Activated CD4-positive, alpha-beta T cell treated with anti-CD3 and anti-CD28 coated beads for 36 hours (primary cell): ENCODE results near the gene MYLIP. TPM values are rescaled to one million over a fixed set of nuclear protein-coding genes. Genes with fewer than 3 reads are reported as not detected.

Experiments
- ATAC-seq: fragments of 200-7000 bp; cut with Tn5 transposase; one replicate; pipeline ENCODE4 v1.10.0; 2021; ENCODE audit warnings: mild to moderate bottlenecking, moderate library complexity
- CTCF ChIA-PET: fragments of 350-600 bp; sonication (Branson Sonifier 250); formaldehyde crosslinking; loops from one replicate; lab custom pipeline; 2021; ENCODE audit warnings: antibody characterized with exemption; lab: Charles Lee
- POLR2A ChIA-PET: fragments of 350-600 bp; sonication (Branson Sonifier 250); formaldehyde crosslinking; loops from one replicate; lab custom pipeline; 2021; ENCODE audit warnings: antibody characterized with exemption, inconsistent platforms; lab: Charles Lee
- DNase-seq: peaks from one replicate; pipeline ENCODE4 v3.0.0-alpha.2; 2020
- H3K27ac Mint-ChIP-seq: one replicate; pipeline ENCODE4 v1.8.0; 2021; ENCODE audit warnings: mixed read lengths
- H3K27me3 Mint-ChIP-seq: one replicate; pipeline ENCODE4 v1.8.0; 2021; ENCODE audit warnings: mixed read lengths
- H3K36me3 Mint-ChIP-seq: one replicate; pipeline ENCODE4 v1.8.0; 2021; ENCODE audit warnings: low read depth, mixed read lengths
- H3K4me1 Mint-ChIP-seq: one replicate; pipeline ENCODE4 v1.8.0; 2021; ENCODE audit warnings: mixed read lengths
- H3K4me3 Mint-ChIP-seq: one replicate; pipeline ENCODE4 v1.8.0; 2021; ENCODE audit warnings: mild to moderate bottlenecking, moderate library complexity, mixed read lengths
- H3K9me3 Mint-ChIP-seq: one replicate; pipeline ENCODE4 v1.8.0; 2021; ENCODE audit warnings: low read depth, mixed read lengths
- intact Hi-C, 2 experiments: fragments of 100-400 bp; cut with DNase I in 1 of 2; cut with micrococcal nuclease in 1 of 2; formaldehyde crosslinking; loops; one replicate each; pipeline versions ENCODE4 v1.14.2 to v1.15.1; 2022 to 2024; cut with DNase I, micrococcal nuclease
- total RNA-seq, 2 experiments: library from RNA; stranded (reverse); gene quantifications; one replicate each; pipeline ENCODE4 v1.2.3, GENCODE V29; 2021

The MYLIP gene
- total RNA-seq = 10 to 100 TPM in 1 of 2 experiments, 1 to 10 TPM in 1; 9.2 to 10.6 TPM

DNA sequence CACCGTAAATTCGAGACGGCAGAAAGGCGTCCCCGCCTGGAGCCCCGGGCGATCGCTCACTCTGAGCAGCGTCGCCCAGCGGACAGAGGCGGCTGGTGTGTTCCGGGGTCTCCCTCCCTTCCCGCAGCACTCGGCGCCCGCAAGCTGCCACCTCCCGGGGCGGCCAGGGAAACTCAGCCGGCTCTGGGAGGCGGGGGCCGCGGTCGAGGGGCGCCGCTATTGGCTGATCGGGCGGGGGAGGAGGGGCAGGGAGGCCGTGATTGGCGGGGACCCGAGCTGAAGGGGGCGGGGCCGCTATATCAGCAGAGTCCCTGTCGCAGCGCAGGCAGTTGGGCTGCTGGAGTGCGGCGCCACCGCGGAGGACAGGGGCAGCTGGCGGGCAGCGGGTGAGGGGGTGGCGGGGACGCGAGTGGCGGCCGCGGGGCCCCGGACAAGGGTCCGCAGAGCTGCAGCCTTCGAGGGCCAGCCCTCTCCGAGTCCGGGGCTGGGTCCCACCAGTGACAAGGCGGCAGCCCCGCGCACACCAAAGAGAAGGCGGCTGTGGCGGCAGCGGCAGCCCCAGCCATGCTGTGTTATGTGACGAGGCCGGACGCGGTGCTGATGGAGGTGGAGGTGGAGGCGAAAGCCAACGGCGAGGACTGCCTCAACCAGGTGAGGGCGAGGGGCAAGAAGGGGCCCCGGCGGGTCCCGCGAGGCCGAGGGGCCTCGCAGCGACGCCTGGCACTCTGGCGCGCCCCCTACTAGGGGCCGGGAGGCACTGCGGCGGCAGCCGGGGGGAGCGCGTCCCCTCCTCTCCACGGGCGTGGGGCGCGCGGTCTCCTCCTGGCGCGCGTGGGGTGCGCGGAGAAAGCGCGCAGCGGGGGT is at the start of gene MYLIP:
MYLIP (plus strand) TSS at position 328 of the 864 bp plus-strand sequence; CDS start at position 565, 237 bp downstream.
- H3K9me3 Mint-ChIP-seq = no peaks in the 10 kb centered on the region
- peaks cover 24% of the 10 kb centered on the region for H3K4me1 Mint-ChIP-seq
- ATAC-seq (peak; percentile 82), DNase-seq (peak; percentile 98)
- H3K4me3 Mint-ChIP-seq = peak within 1 kb of the TSS; percentile 90
- no peaks in the 10 kb centered on the region for H3K27me3 Mint-ChIP-seq
- peaks cover 22% of the 10 kb centered on the region for H3K36me3 Mint-ChIP-seq
- H3K27ac Mint-ChIP-seq = peak within 1 kb of the TSS; percentile 86
- CTCF ChIA-PET = interaction anchor here (0.6 to 1.4 kb wide), 16 partner anchors 9 to 461 kb away, joined by 3 to 9 read pairs (median 4); no protein-coding TSS in a partner anchor
- intact Hi-C loops = loop anchor here (1.0 to 5.0 kb wide), 10 partner anchors 8 to 1578 kb away; partner anchors contain the start of genes DTNBP1 (in 1 of the 2) and NUP153 (in 1 of the 2)
- POLR2A ChIA-PET = interaction anchor here (0.8 to 1.9 kb wide), 16 partner anchors 8 to 467 kb away, joined by 3 to 14 read pairs (median 4); no protein-coding TSS in a partner anchor

- Mint-ChIP-seq H3K36me3 (no peaks in the 10 kb centered on the region), H3K9me3 (no peaks in the 10 kb centered on the region), H3K27me3 (peaks cover 2% of the 10 kb centered on the region), H3K4me1 (no peaks in the 10 kb centered on the region), H3K4me3 (no peak overlapping the region), H3K27ac (no peak overlapping the region)
- DNase-seq = no peak
- ChIA-PET POLR2A (no interaction called here), CTCF (no interaction called here)
- no peak for ATAC-seq
- intact Hi-C loops = no loop called here
Measured at GRCh38 chr6:16079354-16079753, 49.5 kb upstream of the MYLIP start.

DNA sequence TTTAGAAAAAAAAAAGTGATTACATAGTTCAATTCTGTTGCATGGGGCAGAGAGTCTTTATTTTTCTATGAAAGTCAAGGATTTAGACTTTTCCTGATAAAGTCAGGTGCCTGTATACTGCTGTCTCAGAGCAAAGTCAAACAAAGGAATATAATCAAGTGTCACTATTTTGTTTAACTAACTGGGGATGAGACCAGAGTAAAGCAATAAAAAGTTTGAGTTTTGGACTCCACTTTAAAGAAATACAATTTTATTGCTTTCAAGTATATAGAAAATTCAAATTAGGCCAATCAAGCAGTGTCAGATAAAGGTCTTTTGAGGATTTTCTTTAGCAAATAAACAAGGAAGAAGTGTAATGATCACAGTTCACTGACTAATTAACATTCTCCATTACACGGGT is 48.7 kb upstream of the MYLIP start:
- Mint-ChIP-seq H3K4me1 (no peaks in the 10 kb centered on the region), H3K4me3 (no peak overlapping the region), H3K27me3 (peaks cover 2% of the 10 kb centered on the region), H3K36me3 (no peaks in the 10 kb centered on the region), H3K27ac (no peak overlapping the region), H3K9me3 (no peaks in the 10 kb centered on the region)
- DNase-seq = no peak
- CTCF ChIA-PET = no interaction called here
- POLR2A ChIA-PET = no interaction called here
- ATAC-seq = no peak
- intact Hi-C loops = no loop called here

GRCh38 chr6:16081326-16081725 is 47.6 kb upstream of the MYLIP start:
- no peak for ATAC-seq
- ChIA-PET CTCF (interaction anchor here (0.5 kb wide), 1 partner anchor 22 kb away, joined by 3 read pairs; no protein-coding TSS in a partner anchor), POLR2A (no interaction called here)
- intact Hi-C loops = no loop called here
- Mint-ChIP-seq H3K4me3 (no peak overlapping the region), H3K27ac (no peak overlapping the region), H3K27me3 (peaks cover 2% of the 10 kb centered on the region), H3K36me3 (no peaks in the 10 kb centered on the region), H3K9me3 (no peaks in the 10 kb centered on the region), H3K4me1 (no peaks in the 10 kb centered on the region)
- no peak for DNase-seq

DNA sequence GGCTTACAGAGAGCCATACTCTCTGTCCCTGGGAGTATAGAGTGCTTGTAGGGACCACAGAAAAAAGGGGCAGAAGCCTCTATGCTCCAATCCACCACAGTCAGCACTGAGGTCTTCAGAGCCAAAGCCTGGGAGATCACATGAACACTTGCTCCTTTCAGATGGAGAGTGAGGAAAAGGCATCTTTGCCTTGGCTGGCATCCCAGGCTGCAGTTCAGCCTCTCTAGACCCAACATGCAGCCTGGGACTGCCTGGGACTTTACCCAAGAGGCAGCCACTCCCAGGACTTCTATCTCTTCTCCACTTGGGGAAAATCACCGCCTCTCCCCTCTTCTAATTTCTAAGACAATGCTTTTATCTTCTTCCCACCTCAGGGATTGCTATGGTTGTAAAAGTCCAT is 46.5 kb upstream of the MYLIP start:
- ChIA-PET CTCF (interaction anchor here (0.6 to 0.9 kb wide), 3 partner anchors 61 to 1526 kb away, joined by 3 to 5 read pairs (median 3); no protein-coding TSS in a partner anchor), POLR2A (no interaction called here)
- Mint-ChIP-seq H3K4me1 (no peaks in the 10 kb centered on the region), H3K9me3 (no peaks in the 10 kb centered on the region), H3K4me3 (no peak overlapping the region), H3K27ac (no peak overlapping the region), H3K36me3 (no peaks in the 10 kb centered on the region), H3K27me3 (peaks cover 2% of the 10 kb centered on the region)
- intact Hi-C loops = no loop called here
- ATAC-seq (no peak), DNase-seq (no peak)

DNA sequence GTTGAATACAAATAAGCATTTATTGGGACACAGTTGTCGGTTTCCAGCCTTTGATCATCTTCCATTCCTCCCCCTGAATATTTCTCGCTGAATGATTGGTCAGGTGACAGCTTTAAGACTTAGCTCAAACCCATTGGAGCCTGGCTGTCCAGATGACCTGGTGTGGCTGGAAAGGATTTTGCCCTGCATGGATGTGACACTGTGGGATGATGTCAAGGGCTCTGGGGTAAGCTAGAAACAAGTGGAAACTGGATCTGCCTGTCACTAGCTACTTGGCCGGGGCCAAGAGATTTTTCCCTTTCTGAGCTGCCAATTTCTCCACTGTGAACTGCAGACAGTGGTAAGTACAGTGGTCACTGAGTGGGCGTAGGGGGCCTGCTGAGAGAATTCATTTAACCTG is 41.9 kb upstream of the MYLIP start:
- POLR2A ChIA-PET = no interaction called here
- Mint-ChIP-seq H3K9me3 (no peaks in the 10 kb centered on the region), H3K4me1 (peaks cover 2% of the 10 kb centered on the region), H3K4me3 (no peak overlapping the region), H3K27me3 (peaks cover 4% of the 10 kb centered on the region), H3K36me3 (no peaks in the 10 kb centered on the region), H3K27ac (no peak overlapping the region)
- ATAC-seq (no peak), DNase-seq (no peak)
- intact Hi-C loops = no loop called here
- CTCF ChIA-PET = interaction anchor here (1.0 to 1.4 kb wide), 2 partner anchors 107 to 396 kb away, joined by 3 to 5 read pairs; no protein-coding TSS in a partner anchor

GRCh38 chr6:16087386-16087785 is 41.5 kb upstream of the MYLIP start:
- Mint-ChIP-seq H3K4me3 (no peak overlapping the region), H3K4me1 (peaks cover 2% of the 10 kb centered on the region), H3K27me3 (peaks cover 4% of the 10 kb centered on the region), H3K27ac (no peak overlapping the region), H3K36me3 (no peaks in the 10 kb centered on the region), H3K9me3 (no peaks in the 10 kb centered on the region)
- intact Hi-C loops = no loop called here
- CTCF ChIA-PET = interaction anchor here (1.0 to 1.4 kb wide), 2 partner anchors 107 to 396 kb away, joined by 3 to 5 read pairs; no protein-coding TSS in a partner anchor
- no peak for DNase-seq
- ATAC-seq = no peak
- POLR2A ChIA-PET = no interaction called here

DNA sequence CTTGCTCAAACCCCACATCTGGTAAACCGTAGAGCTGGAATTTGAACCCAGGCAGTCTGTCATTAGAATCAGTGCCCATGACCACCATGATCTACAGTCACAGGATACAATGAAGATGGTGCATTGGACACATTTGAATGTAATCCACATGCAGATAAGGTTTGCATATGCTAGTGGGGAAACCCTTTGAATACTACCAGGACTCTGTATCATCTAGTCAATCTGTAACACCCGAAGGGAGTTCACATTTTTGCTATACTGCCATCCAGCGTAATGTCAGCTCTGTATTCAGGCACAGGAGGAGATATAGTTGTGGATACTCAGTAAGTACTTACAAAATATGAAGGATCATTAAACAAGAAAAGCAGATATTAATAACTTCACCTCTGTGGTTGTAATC is 40.5 kb upstream of the MYLIP start:
- Mint-ChIP-seq H3K27ac (no peak overlapping the region), H3K4me3 (no peak overlapping the region), H3K9me3 (no peaks in the 10 kb centered on the region), H3K4me1 (peaks cover 2% of the 10 kb centered on the region), H3K36me3 (no peaks in the 10 kb centered on the region), H3K27me3 (peaks cover 4% of the 10 kb centered on the region)
- ATAC-seq = no peak
- intact Hi-C loops = no loop called here
- ChIA-PET POLR2A (no interaction called here), CTCF (interaction anchor here (0.6 kb wide), 1 partner anchor 1200 kb away, joined by 3 read pairs; no protein-coding TSS in a partner anchor)
- no peak for DNase-seq

GRCh38 chr6:16089232-16090062 is 39.4 kb upstream of the MYLIP start:
- peak; percentile 92 for ATAC-seq
- Mint-ChIP-seq H3K4me1 (peaks cover 2% of the 10 kb centered on the region), H3K27ac (no peak overlapping the region), H3K27me3 (peaks cover 2% of the 10 kb centered on the region), H3K4me3 (no peak overlapping the region), H3K9me3 (no peaks in the 10 kb centered on the region), H3K36me3 (no peaks in the 10 kb centered on the region)
- DNase-seq = peak; percentile 20
- POLR2A ChIA-PET = interaction anchor here (1.1 kb wide), 1 partner anchor 39 kb away, joined by 3 read pairs; the partner anchor contains the start of gene MYLIP
- intact Hi-C loops = no loop called here
- CTCF ChIA-PET = interaction anchor here (0.9 kb wide), 1 partner anchor 39 kb away, joined by 3 read pairs; the partner anchor contains the start of gene MYLIP

GRCh38 chr6:16090452-16090851 is 38.4 kb upstream of the MYLIP start:
- Mint-ChIP-seq H3K9me3 (no peaks in the 10 kb centered on the region), H3K27ac (no peak overlapping the region), H3K4me1 (peaks cover 6% of the 10 kb centered on the region), H3K4me3 (no peak overlapping the region), H3K36me3 (no peaks in the 10 kb centered on the region), H3K27me3 (peaks cover 2% of the 10 kb centered on the region)
- DNase-seq (no peak), ATAC-seq (no peak)
- intact Hi-C loops = no loop called here
- POLR2A ChIA-PET = no interaction called here
- CTCF ChIA-PET = no interaction called here

GRCh38 chr6:16090920-16091319 is 38.0 kb upstream of the MYLIP start:
- ChIA-PET CTCF (no interaction called here), POLR2A (no interaction called here)
- Mint-ChIP-seq H3K27me3 (peaks cover 2% of the 10 kb centered on the region), H3K4me1 (peaks cover 6% of the 10 kb centered on the region), H3K9me3 (no peaks in the 10 kb centered on the region), H3K36me3 (no peaks in the 10 kb centered on the region), H3K27ac (no peak overlapping the region), H3K4me3 (no peak overlapping the region)
- no peak for ATAC-seq
- intact Hi-C loops = no loop called here
- DNase-seq = no peak
